Measurements from ENCODE around the gene FASN. TPM values are rescaled to one million over a fixed set of nuclear protein-coding genes. Genes with fewer than 3 reads are reported as not detected.
"Not testable (repeated sequence)": the region's sequence is repeated elsewhere in the genome, so short reads cannot be mapped to it uniquely, and the experiment has no call there.

FASN gene
- total RNA-seq = 100 to 1,000 TPM; 191 to 805 (median 577) TPM

GRCh38 chr17:82098169-82098938 is at the start of gene FASN:
TSS of gene FASN (minus strand) at chr17:82098236. CDS start at chr17:82096445, 1,791 bp downstream.
- Histone ChIP-seq H3K36me3 (peaks cover 6 to 29% (median 28%) of the 10 kb centered on the region in 4 donors), H3K27ac (peak within 1 kb of the TSS; percentile 95 to 99 (median 97)), H3K4me1 (peaks cover 23 to 74% (median 47%) of the 10 kb centered on the region in 4 donors), H3K9me3 (no peaks in the 10 kb centered on the region), H3K4me3 (peak within 1 kb of the TSS; percentile 68 to 95 (median 87)), H3K27me3 (no peaks in the 10 kb centered on the region)
- TF ChIP-seq CTCF (IDR thresholded peaks at IDR 0.05) = peak in 5 of 6 experiments; percentile 37 to 73 (median 58)
- peak; percentile 10 to 87 for TF ChIP-seq POLR2AphosphoS5 (IDR thresholded peaks at IDR 0.05)
- peak in 1 of 4 donors; percentile 49 for TF ChIP-seq EP300 (IDR thresholded peaks at IDR 0.05)
- TF ChIP-seq POLR2A (IDR thresholded peaks at IDR 0.05) = peak in 3 of 4 donors; percentile 95 to 99 (median 99)
- 1% methylated on average over 29 of the region's 124 CpGs; no CpG with 5 or more reads in 1 of the 2 donors for WGBS, 2 donors
- ATAC-seq (ENCODE audit: low FRiP score in 2 of 2) = peak; percentile 87 to 93
- DNase-seq = peak; percentile 94 to 99

GRCh38 chr17:82146663-82147654 is 48.9 kb upstream of the FASN start:
- ATAC-seq (ENCODE audit: low FRiP score in 2 of 2) = peak in 1 of 2 donors; percentile 34

GRCh38 chr17:82145550-82146155 is 47.6 kb upstream of the FASN start:
- no peak for TF ChIP-seq POLR2AphosphoS5 (IDR thresholded peaks at IDR 0.05)
- no peak for TF ChIP-seq CTCF (IDR thresholded peaks at IDR 0.05)
- TF ChIP-seq EP300 (IDR thresholded peaks at IDR 0.05) = no peak
- TF ChIP-seq POLR2A (IDR thresholded peaks at IDR 0.05) = no peak
- no peaks in the 10 kb centered on the region for H3K27me3 ChIP-seq
- H3K36me3 ChIP-seq = peaks cover 0 to 4% (median 0%) of the 10 kb centered on the region in 4 donors
- no peaks in the 10 kb centered on the region for H3K9me3 ChIP-seq
- no peaks in the 10 kb centered on the region for H3K4me1 ChIP-seq
- no peak overlapping the region for H3K27ac ChIP-seq
- ATAC-seq (ENCODE audit: low FRiP score in 2 of 2) = peak in 1 of 2 donors; percentile 61
- 88 to 100% methylated on average over 2 to 13 of the region's 13 CpGs for WGBS, 2 donors
- H3K4me3 ChIP-seq = no peak overlapping the region
- peak in 1 of 2 donors; percentile 58 for DNase-seq

More at GRCh38 chr17:82146663-82147654, 48.9 kb upstream of the FASN start:
- Histone ChIP-seq H3K4me3 (no peak overlapping the region), H3K4me1 (peaks cover 0 to 4% (median 1%) of the 10 kb centered on the region in 4 donors), H3K27me3 (no peaks in the 10 kb centered on the region), H3K9me3 (no peaks in the 10 kb centered on the region), H3K27ac (no peak overlapping the region), H3K36me3 (peaks cover 0 to 4% (median 0%) of the 10 kb centered on the region in 4 donors)
- 88 to 89% methylated on average over 18 of the region's 18 CpGs for WGBS, 2 donors
- TF ChIP-seq POLR2A (IDR thresholded peaks at IDR 0.05) (no peak), POLR2AphosphoS5 (IDR thresholded peaks at IDR 0.05) (no peak), EP300 (IDR thresholded peaks at IDR 0.05) (no peak), CTCF (IDR thresholded peaks at IDR 0.05) (no peak)
- DNase-seq = no peak

- no peak overlapping the region for H3K4me3 ChIP-seq
- no peaks in the 10 kb centered on the region for H3K27me3 ChIP-seq
- TF ChIP-seq POLR2A (IDR thresholded peaks at IDR 0.05) (no peak), CTCF (IDR thresholded peaks at IDR 0.05) (no peak), POLR2AphosphoS5 (IDR thresholded peaks at IDR 0.05) (no peak), EP300 (IDR thresholded peaks at IDR 0.05) (no peak)
- no peaks in the 10 kb centered on the region for H3K4me1 ChIP-seq
- ATAC-seq (ENCODE audit: low FRiP score in 2 of 2) (no peak), DNase-seq (no peak)
- H3K36me3 ChIP-seq = peaks cover 0 to 4% (median 0%) of the 10 kb centered on the region in 4 donors
- H3K9me3 ChIP-seq = no peaks in the 10 kb centered on the region
- whole genome bisulfite sequencing, 2 donors = 90 to 92% methylated on average over 8 of the region's 8 CpGs
- H3K27ac ChIP-seq = no peak overlapping the region
Observed at GRCh38 chr17:82143333-82143732, 45.3 kb upstream of the FASN start.

DNA sequence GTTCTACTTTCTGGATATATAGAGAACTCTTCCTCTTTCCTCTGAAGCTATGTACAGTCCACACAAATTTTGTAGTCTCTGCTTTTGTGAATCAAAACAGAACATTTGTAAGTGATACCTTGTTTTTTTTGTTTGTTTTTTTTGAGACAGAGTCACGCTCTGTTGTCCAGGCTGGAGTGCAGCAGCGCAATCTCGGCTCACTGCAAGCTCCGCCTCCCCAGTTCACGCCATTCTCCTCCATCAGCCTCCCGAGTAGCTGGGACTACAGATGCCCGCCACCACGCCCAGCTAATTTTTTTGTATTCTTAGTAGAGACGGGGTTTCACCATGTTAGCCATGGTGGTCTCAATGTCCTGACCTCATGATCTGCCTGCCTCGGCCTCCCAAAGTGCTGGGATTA is 41.9 kb upstream of the FASN start:
- ATAC-seq (ENCODE audit: low FRiP score in 2 of 2); H3K36me3 ChIP-seq; H3K4me3 ChIP-seq; H3K4me1 ChIP-seq; DNase-seq; H3K27me3 ChIP-seq; H3K9me3 ChIP-seq; H3K27ac ChIP-seq: not testable (repeated sequence)
- 89 to 93% methylated on average over 9 to 10 of the region's 10 CpGs for WGBS, 2 donors
